Measurements from ENCODE around the gene CHST15.
"Not testable (repeated sequence)": the region's sequence is repeated elsewhere in the genome, so short reads cannot be mapped to it uniquely, and the experiment has no call there.

Gene CHST15

DNA sequence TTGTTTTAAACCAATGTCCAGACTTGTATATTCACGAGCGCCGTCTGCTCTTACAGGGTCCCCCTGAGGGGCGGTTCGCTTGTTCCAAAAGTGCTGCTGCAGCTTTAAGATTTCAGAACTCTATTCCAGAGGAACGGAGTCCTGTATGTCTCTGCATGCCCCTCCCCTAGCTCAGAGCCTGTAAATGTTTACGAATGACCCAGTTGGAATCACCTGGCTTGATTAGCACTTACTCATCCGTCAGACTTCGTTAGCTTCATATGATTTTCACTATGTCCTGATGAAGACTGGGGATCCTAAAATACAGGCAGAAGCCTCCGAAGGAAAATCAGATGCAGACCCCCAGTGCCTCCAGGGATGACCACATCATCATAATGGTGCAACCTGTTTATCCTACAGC is 4.5 kb upstream of the CHST15 start:
- no peak for DNase-seq

DNA sequence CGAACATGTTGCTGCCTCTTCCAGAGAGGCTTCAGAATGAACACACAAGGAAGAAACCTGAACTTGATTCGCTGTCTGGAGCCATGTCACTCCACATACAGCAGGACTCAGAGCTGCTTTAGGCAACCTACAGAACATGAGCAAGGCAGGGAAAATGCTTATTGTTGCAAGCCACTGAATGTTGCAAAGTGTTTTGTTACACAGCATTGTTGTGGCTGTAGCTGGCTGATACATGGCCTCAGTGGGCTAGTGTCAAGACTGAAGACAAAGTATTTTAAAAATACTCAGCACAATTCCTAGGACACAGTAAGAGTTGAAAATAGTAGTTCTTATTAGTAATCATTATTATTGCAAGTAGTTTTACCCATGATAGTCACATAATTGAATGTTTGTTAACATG is 3.1 kb upstream of the CHST15 start:
- no peak for DNase-seq

DNA sequence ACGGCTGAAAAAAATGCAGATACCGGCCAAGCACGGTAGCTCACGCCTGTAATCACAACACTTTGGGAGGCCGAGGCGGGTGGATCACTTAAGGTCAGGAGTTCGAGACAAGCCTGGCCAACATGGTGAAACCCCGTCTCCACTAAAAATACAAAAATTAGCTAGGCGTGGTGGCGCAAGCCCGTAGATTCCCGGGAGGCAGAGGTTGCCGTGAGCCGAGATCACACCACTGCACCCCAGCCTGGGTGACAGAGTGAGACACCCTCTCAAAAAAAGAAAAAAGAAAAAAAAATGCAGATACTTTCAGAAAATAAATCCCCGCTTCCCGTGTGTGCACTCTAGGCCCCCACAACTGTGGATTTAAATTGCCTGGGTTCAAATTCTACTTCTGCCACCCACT is 2.4 kb upstream of the CHST15 start:
- DNase-seq, result not testable (repeated sequence)

DNA sequence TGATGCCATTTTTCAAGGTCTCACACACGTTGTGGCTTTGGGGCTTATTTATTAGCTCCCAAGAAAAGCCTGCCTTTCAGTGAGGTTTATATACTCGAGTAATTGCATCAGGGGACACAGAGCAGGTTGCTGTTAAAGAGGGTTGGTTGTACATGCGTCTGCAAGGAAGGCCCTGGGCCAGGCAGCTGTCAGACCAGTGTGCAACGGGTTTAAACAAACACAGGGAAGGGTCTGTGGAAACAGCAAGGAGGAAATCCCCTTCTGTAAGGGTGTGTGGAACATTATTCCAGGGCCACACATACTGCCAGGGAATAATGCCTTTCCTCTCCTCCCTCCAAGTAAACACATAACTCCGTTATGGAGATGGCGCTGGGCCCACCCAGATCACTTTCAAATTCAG is 1.7 kb upstream of the CHST15 start:
- no peak for DNase-seq

DNA sequence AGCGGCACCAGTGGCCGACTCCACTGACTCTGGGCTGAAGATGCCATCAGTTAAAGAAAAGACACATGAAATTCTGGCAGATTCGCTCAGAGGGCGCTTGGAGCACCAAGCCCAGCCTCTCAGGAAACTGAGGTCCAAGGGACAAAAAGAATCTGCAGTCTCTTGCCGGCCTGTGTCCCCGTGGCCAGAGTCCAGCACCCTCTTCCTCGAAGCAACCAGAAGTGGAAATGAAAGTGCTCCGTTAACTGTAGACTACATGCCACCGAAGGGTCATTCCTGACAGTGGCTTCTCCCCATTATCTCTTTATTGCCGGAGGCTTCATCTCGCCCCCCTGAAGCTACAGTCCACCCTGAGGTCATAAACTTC is 1.0 kb upstream of the CHST15 start:
- no peak for DNase-seq

DNA sequence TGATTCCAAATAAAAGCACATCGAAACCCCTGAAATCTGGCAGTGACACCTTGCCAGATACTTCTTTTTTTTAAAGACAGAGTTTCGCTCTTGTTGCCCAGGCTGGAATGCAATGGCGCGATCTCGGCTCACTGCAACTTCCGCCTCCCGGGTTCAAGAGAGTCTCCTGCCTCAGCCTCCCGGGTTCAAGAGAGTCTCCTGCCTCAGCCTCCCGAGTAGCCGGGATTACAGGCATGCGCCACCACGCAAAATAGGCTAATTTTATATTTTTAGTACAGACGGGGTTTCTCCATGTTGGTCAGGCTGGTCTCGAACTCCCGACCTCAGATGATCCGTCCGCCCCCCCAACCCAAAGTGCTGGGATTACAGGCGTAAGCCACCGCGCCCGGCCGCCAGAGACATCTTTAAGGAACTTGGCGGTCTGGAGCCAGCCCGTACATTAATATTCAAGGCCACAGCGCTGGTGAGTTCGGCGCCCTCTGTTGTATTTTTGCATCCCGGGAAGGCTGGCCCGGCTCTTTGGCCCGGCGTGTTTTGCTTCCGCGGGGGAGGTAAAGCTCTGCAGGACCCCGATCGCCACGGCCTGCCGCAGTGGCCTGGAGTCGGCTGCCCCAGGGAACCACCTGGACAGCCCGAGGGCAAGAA is 498 bp upstream of the CHST15 start:
- not testable (repeated sequence) for DNase-seq

DNA sequence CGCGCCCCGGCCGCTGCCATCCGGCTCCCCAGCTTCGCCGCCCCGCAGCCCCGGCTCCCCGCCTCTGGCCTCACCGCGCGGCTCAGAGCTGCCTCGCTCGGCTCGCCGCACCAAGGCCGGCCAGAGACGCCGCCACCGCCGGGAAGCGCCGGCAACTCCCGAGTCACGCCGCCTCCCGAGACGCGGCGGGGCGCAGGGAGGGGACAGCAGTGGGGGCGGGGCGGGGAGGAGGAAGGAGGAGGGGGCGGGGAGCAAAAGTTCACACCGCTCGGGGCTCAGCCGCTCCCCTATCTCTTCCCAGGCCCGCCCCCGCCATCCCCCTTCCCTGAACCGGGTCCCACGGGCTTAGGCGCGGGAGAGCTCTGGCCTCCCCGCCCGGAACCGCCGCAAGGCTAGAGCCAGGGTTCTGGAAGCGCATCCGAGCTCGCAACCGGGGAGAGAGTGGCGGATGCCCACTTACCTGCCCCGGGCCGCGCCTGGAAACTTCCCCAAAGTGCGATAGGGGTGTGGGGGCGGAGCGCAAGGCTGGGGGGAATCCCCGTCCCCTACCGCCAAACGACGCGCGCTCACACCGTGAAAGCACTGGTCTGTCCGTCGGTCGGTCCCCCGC is 1.0 kb downstream of the CHST15 start:
- no peak for DNase-seq

DNA sequence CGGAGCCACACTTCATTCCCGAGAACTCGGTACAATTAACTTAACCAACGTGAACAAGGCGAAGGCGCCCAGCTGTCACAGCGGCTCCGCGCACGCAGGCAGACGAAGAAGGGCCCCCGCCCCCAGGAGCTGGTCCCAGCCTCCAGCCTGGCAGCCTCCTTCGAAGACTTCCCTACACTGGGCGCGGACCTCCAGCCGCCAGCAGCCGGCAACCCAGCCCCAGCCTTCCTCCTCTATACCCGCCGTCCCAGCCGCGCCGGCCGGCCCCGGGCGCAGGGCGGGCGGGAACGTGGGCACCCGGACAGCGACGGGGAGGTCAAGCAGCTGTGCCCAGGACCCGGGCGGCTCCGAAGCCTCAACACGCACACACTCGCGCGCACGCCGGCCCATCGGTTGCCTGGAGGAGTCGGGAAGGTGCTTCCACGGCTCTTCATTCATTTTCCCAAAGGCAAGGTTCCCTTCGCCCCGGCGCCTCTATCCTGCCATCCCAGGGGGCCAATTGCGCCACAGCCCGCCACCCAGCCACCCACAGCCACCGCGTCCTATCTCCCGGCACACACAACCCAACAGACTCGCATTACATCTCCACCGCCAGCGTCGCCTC is 1.6 kb downstream of the CHST15 start:
- no peak for DNase-seq

DNA sequence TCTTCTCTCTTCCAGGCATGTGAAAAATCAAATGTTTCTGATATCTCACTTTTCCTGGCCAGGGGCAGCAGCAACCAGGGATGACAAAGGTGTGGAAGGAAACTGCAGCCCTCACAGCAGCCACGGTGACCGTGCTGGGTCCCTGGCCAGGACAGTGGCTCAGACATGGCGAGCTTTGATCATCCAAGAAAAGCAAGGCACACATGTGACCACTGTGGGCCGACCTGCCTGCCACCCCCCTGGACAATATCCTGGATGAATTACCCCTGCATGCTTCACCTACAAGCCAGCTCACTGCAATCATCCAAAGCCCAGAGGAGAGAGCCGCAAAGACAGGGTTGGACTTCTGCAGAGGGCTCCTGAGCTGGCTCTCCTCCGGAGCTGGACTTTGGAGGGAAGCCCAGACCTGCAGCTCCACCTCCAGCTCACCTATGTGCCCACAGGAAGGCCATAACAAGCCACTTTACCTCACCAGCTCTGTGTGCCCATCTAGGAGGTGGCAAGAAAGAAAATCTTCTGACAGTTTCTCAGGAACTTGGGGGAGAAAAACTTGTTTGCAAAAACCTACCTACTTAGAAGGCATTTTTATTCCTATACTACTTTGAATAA is 2.7 kb downstream of the CHST15 start:
- DNase-seq, result no peak

DNA sequence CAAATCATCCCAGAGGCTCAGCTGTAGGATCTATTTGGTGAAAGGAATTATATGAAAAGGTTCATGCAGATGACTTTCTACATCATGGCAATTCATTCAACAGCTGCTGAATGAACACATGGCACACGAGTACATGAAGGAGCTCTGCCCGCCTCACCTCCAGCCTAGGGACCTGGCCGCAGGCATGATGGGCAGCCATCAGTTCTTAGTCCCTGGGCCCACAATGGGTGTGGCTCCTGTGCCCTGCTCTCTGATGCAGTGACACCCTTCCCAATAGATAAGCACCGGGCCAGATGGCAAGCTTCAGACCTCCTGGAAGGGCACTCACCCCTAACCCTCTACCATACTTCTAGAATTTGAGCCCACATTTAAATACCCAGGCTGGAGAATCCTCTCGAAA is 3.5 kb downstream of the CHST15 start:
- DNase-seq, result no peak

DNA sequence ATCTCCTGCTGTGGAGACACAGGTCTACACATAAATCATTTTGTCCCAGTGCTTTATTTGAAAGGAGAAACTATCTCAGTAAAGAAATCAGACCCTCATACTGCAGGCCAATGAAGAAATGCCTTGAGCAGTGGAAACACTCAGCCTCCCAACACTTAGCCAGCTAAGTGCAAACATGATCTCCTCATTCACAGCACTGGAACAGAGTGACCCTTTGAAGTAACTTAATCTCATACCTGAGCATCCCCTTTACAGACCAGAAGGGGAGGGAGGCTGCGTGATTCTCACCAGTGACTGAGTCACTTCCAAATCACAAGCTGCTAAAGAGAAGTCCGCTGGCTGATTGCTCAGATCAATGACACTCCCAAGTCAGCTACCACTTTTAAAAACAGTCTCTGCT is 4.5 kb downstream of the CHST15 start:
- no peak for DNase-seq

DNA sequence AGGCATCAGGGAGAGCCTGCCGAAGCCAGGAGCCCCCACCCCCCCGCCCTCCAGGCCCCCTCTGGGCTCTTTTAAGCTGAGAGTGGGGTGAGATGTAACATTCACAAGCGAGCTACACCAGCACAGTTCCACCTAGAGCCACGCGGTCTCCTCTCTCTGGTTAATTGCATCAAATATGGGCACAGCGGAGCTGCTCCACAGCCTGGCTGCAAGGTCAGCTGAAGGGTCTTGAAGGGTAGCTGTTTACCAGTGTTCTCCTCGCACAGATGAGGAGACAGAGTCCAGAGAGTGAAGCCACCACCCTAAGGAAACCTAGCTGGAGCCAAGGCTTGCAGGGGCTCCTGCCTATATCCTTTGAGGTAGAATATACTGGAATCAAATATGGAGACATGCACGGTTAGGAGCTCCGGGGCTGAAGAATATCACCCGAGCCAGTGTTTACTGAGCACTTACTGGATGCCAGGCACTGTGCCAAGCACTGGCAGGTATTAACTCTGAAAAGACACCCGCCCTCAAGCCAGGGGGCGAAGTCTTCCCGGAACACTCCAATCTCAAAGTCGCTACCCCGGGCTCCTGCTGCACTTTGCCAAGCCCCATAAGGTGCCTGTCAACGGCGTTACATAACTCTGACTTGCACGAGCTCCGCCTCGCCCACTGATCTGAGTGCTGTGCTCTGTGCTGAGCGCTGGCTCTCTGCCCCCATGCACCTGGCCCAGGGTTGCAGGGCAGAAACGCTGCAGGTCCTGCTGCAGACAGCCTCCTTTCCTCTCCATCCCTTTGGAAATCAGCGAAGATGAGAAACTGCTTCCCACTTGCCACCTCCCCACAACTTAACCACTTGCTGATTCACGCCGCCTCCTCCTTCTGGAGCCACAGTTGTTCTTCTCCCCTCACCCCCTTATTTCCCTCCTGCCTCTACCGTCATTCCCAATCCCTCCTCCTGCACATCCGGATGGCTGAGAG is 5.4 kb downstream of the CHST15 start:
- DNase-seq, result no peak

DNA sequence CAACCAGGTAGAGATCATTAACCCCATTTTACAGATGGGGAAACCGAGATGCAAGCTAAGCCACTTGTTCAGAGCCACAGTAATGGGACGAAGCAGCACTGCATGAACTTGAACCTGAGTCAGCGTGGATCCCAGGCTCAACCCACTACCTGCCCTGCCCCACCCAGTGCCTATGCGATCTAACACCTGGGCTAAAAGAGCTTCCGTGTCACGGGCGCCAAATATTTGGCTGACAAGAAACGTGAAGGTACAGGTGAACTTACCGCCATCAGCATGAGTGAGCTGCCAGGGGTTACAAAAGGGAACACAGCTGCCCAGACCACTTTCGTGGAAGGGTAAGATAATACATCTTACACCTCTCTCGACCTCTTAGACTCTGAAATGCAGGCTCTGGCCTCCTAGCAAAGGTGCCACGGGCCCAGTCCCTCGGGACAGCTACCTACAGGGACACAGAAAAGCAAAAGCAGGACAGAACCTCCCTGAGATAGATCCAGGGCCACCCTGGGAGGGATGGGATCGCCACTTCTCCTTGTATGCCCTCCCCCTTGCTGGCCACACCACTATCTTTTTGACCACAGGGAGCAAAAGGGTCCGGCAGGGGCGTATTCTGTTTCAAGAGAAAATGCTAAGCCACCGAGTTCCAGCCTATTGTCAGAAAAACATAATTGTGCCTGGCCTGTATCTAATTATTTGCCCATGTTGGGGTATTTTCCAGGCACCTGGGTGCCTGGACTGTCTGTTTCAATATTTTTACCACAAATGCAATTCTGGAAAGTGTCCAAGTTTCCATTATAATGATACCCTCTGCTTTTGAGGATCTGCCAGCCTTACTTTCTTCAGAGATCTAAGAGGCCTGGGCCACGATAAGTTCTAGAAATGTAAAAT is 6.4 kb downstream of the CHST15 start:
- DNase-seq, result no peak

DNA sequence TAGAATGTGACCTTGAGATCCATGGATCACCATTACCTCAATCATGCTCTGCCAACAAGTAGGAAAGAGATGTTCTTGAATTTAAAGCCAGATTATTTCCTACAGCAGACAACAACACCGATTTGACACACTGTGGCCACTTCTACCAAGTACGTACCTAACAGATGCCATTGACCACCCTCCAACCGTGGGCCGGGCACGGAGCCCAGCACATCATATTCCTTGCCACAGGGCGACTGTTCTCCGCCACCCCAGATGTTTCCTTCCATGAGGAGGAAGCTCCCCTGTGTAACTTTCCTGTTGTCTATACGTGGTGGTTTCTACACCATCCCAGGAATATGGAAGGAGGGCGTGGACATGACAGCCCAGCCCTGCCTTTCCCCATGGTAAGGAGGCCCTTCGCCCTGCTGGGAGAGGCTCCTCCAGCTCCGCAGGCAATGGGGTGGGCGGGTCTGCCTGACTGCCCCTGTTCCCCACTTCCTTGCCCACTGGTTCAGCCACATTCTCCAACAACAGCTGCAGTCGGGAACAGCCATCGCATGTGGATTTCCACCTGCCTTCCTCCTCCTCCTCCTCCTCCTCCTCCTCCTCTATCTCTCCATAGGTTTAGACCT is 7.2 kb downstream of the CHST15 start:
- DNase-seq, result no peak

DNA sequence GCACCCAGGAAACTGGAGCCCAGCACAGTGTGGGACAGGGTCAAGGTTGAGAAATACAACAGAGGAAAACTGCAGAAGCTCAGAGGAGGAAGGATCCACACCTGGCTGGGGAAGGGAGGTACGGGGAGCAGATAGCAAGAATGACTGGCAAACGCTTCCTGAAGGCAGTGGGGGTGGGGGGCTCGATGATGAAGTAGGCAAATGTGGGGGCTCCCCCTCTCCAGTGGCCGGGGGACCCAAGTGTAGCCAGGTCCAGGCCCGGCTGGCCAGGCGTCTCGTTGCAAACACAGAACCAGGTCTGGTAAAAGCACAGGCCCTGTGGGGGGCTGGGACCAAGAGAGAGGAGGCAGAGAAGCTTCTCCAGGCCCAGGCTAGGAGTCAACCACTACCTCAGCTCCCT is 7.7 kb downstream of the CHST15 start:
- DNase-seq, result no peak

DNA sequence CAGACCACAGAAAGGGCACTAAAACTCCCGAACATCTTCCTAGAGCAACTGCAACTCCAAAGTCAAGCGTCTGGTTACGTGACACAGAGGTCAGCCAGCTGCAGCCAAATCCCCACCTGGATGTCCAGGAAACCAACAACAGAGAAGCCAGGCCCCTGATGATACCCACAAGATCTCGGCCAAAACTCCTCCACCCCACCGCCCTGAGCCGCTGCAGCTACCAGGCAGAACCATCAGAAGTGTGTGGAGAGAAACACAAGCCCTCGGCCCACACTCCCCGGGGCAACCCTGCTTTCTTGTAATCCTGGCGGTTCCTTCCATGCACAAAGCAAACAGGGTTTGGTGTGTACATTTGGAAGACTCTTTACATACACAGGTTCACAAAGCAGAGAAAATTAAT is 8.7 kb downstream of the CHST15 start:
- no peak for DNase-seq

DNA sequence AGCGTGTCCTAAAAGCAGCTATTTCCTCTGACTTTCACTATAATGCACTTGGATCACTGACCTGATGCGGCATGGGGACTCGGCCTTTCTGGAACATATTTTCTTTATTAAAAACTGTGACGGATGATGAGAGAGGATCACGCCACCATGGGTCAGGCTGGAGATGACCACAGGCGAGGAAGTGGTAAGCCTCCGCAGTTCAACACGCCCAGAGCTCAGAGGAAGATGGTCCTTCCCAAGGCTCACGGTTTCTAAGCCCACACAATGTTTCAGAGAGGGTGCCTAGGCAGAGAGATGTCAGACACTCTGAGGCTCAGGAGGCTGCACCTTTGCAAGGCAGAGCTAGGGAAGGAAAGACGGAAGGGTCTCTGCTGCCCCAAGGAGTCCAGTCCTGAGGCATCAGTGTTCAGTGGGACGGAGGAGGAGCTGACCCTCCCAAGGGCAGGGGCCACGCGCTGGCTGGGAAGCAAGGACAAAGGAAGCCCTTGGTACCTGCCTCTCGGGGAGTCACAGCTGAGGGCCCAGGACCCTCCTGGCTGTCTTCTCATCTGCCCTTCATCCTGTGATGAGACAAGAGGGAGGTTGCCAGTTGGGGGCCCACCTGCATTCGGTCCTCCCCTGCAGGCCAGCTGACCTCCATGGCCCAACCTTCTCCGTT is 9.5 kb downstream of the CHST15 start:
- DNase-seq, result no peak

DNA sequence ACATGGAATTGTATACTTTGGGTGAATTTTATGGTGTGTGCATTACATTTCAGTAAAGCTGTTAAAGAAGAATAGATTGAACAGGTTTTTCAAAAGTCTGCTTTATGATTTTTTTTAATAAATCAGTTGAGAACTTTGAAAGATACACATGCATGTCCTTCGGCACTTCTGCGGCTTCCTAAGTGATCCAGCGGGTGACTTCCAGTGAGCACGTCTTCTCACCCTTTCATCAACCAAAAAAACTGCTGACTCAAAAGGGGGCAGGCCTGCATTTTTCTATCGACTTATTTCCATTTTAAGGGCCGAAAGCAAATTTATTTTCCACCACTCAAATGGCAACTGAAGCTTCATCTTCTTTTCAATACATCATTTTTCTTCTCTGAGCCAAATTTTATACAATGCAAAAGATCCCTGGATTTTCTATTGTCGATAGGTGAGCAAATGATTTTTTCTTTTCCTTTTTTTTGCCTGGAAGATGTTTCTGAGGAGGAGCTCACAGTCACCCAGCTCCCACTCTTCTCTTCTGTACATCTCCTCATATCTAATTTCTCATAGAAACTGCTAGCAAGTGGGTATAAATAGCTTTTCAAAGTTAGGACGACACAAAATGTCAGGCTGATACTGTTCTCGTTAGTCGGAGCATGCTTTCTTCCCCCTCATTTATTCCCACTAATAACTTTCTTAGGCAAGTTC is 10.2 kb downstream of the CHST15 start:
- DNase-seq, result no peak

DNA sequence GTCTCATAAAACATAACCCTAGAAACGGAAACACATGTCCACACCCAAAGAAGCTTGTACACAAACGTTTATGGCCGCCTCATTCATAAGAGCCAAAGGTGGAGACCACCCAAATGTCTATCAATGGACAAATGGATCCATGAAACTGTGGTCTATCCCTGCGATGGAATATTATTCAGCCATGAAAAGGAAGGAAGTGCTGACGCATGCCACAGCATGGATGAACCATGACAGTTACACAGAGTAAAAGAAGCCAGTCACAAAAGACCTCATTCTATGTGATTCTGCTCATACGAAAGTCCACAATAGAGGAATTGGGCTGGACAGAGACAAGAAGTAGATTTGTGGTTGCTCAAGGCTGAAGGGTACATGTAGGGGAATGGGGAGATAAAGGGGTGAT is 10.8 kb downstream of the CHST15 start:
- no peak for DNase-seq

DNA sequence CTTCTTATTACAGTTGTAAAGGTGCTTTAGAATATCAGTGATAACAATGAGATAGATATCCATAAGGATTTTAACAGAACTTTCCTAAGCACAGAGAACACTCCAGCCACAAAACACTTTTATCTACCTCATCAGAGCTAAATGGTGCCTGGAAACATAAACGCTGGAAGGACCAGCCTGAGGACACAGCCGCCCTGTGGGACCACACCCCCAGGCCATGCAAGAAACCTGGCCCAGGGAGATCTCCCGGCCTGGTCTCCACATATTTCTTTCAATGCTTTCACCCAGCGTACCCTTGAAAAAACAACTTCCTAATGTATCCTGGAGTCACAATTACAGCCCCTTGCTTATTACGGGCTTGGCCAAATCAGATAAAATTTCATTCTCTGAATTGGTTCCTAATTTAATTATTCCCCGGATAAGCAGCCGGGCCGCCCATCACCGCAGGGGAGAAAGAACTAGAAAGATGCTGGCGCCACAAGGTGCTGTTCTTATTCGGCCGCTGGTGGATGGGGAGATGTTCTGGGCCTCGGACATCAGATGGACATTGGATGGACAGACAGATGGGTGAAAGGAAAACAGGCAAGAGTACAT is 11.8 kb downstream of the CHST15 start:
- DNase-seq, result no peak
